GM18526 (cell line): ENCODE measurements around the gene PNO1.

Source experiments
- POLR2A ChIP-seq: IDR thresholded peaks from 3 replicates; pipeline ENCODE4 v1.6.1; 2011; ENCODE audit not compliant: insufficient read length; ENCODE audit errors: extremely low read depth

PNO1 gene

GRCh38 chr2:68157402-68158133 is at the start of gene PNO1:
PNO1 (plus strand) TSS chr2:68157888; CDS start chr2:68157935, 47 bp downstream.
- peak; percentile 48 for TF ChIP-seq POLR2A

GRCh38 chr2:68108120-68108519 is 49.6 kb upstream of the PNO1 start:
- TF ChIP-seq POLR2A, result no peak

GRCh38 chr2:68110102-68110501 is 47.6 kb upstream of the PNO1 start:
- no peak for TF ChIP-seq POLR2A

DNA sequence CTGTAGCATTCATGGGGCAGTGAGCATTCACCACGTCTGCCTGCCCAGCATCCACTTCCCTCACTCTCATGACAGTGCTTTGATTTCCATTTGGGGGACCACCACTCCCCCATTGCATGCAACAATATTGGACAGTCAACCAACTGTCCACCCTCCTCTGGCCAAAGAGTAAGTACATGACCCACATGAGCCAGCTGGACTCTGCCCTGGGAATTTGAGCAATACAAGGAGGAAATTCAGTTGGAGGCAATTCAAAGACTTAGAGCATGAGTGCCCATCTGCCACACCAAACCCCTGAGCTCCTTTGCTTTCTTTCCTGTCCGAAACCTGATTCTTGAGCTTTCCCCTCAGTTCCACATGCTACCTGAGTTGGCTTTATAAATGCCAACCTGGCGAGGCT is 41.7 kb upstream of the PNO1 start:
- TF ChIP-seq POLR2A, result no peak

- TF ChIP-seq POLR2A, result no peak
Measured at GRCh38 chr2:68118816-68119215, 38.9 kb upstream of the PNO1 start.

DNA sequence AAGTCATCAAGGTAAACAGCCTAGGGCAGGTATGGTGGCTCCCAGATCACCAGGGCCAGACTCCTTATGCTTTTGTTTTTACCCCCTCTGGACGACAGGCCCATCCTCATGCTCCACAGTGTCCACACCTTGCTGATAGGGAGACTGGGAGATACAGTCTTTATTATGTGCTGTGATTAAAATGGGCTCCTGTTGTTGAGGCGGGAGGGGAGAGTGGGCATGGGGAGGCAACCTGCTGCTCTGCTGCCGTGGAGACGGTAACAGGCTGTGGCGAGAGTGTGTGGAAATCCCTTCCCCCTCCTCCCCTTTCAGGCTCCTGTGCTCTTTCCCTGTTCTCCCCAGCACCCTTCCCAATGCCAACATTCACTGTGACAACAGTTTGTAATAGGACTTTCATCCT is 38.2 kb upstream of the PNO1 start:
- no peak for TF ChIP-seq POLR2A

DNA sequence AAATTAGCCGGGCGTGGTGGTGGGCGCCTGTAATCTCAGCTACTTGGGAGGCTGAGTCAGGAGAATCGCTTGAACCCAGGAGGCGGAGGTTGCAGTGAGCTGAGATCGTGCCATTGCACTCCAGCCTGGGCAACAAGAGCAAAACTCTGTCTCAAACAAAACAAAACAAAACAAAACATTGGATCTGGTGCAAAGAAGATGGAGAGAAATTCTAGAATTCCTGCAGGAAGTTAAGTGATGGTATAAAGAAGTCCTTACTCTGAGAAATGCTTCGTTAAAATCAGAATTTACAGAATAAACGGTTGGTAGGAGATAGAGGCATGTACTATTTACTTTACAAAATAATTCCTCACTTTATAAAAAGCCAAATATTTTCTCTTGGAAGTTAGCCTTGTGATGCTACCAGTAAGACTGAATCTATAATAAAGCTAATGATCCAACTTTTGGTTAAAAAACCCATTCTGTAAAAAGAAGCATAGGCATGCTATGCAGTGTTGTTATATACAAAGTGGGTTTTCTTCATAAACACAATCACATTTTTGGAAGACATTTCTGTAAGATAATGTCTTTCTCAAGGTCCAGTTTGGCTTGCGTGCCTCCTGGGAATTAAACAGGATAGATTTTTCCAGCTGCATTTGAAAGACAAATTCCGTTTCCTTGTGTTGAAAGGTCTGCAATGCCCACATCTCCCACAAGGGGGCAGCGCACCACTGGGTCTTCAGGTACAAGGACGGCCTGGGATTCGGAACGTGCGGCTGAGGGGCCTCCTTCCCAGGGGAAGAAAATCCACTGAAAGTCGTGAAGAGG is 35.6 kb upstream of the PNO1 start:
- TF ChIP-seq POLR2A, result no peak

DNA sequence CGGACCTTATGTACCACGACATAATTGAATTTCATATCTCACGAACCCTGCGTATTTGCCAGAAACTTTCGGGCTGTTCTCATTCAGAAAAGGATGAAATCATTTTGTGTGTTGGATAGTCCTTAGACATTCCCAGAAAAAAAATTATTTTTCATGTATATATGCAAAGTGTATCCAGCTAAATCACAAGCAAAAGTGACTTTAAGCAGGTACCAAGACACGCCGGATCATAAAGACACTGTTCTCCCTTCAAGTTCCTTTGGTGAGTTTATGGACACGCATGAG is 35.1 kb upstream of the PNO1 start:
- TF ChIP-seq POLR2A, result no peak

GRCh38 chr2:68124321-68124720 is 33.4 kb upstream of the PNO1 start:
- no peak for TF ChIP-seq POLR2A

DNA sequence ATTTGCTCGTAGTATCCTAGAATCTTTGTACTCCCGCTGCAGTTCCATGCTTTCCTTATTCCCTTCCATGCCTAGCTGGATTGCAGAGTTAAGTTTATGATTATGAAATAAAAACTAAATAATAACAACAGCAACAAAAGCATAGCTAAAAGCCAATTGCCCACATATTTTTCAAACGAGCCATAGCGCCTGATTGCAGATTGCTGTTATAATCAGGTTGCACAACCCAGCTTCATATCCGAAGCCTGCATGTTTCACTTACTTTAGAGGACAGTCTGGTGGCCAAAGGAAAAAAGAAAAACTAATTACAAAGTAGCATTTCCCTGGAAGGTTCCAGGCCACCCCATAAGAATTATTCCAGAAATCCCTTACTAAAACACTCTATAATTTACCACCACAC is 31.9 kb upstream of the PNO1 start:
- no peak for TF ChIP-seq POLR2A

DNA sequence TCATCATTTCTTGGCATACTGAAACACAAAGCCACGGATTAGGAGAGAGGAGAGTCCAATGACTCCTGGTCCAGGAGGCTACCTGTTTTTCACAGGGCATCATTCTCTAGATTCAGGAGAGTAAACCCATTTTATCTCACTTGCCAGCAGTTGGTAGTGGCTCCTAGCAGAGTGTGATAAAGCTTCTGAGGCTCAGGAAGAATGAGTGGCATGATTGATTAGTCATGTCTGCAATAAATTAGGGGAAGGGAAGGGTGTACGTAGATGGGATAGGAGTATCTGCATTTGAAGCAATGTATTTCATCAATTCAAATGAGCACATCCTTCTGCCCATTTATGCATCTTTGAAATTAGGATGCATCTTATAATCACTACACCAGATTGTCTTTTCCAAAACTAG is 31.1 kb upstream of the PNO1 start:
- TF ChIP-seq POLR2A, result no peak

DNA sequence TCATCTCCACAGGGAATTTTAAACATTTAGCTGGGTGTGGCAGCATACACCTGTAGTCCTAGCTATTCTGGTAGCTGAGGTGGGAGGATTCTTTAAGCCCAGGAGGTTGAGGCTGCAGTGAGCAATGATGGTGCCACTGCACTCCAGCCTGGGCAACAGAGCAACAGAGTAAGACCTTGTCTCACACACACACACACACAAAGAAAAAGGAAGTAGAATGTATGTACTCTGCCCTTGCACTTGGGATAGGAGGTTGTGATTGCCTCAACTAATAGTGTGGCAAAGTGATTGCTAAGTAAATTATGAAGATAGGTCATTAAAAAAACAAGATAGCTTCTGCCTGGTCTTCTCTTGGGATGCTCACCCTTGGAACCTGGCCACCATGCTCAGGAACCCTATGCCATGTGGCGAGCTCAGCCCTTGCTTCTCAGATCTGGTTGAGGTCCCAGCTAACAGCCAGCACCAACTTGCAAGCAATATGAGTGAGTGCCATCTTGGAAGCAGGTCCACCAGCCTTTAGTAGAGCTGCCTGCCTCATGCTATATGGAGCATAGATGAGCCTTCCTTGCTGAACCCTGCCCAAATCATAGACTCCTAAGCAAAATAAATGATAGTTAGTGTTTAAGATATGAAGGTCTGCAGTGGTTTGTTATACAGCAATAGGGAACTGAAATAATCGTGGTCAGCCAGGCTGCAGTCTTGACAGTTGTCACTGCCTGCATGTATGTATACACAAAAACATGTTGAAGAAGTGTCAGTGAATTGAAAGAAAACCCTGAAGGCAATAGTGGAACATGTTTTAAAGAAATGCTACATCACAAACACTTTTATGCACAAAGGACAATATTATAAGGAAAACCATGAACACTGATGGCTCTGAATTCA is 30.1 kb upstream of the PNO1 start:
- TF ChIP-seq POLR2A, result no peak

- TF ChIP-seq POLR2A, result no peak
Measured at GRCh38 chr2:68134120-68134519, 23.6 kb upstream of the PNO1 start.

- no peak for TF ChIP-seq POLR2A
Measured at GRCh38 chr2:68134554-68134953, 23.1 kb upstream of the PNO1 start.

- TF ChIP-seq POLR2A, result no peak
Measured at GRCh38 chr2:68135448-68136320, 22.0 kb upstream of the PNO1 start.
